K562 (cell line): ENCODE data around the gene DGCR2. TPM values are rescaled to one million over a fixed set of nuclear protein-coding genes. Genes with fewer than 3 reads are reported as not detected.

Experiments used
- ATAC-seq: fragments of 200-7000 bp; cut with Tn5 transposase; 3 replicates; pipeline ENCODE4 v1.9.1; 2020; ENCODE audit warnings: moderate library complexity
- BruUV-seq: library from RNA; stranded (reverse); fragments of 400-500 nt; replicated peaks from 2 replicates; lab custom pipeline; 2021; lab: Mats Ljungman, UMichigan
- CTCF ChIA-PET: fragments of 300-600 bp; formaldehyde crosslinking; extraction: SDS; loops from one replicate; lab custom pipeline; 2021; ENCODE audit warnings: low intra/inter-chr PET ratio; lab: Yijun Ruan, JAX
- POLR2A ChIA-PET: fragments of 300-600, 350-650 bp; sonication (Branson Sonifier 250); formaldehyde crosslinking; extraction: SDS; loops from one replicate; lab custom pipeline; 2021; ENCODE audit warnings: antibody characterized with exemption, inconsistent platforms; lab: Yijun Ruan, JAX
- DNase-seq, 4 experiments: peaks; one replicate each; pipeline versions ENCODE4 v3.0.0 to v3.0.0-alpha.2; 2011 to 2018; ENCODE audit warnings: low spot score in 3 of 4, mixed read lengths in 3 of 4; ENCODE audit errors: extremely low read depth in 1 of 4
- FAIRE-seq: peaks from 2 replicates; lab custom pipeline; 2011; peaks lifted over from hg19 to GRCh38; lab: Jason Lieb, UNC
- H2AFZ ChIP-seq: 2 replicates; pipeline ENCODE4 v1.6.0; 2011; ENCODE audit warnings: low read depth, low read length, control low read depth, inconsistent platforms
- H3K27ac ChIP-seq: fragments of 200-600 bp; 3 replicates; pipeline ENCODE4 v1.8.0; 2011; ENCODE audit warnings: low read depth, mild to moderate bottlenecking, control low read depth, inconsistent platforms, low read length, moderate library complexity, mixed read lengths; ENCODE audit errors: extremely low read depth
- H3K27me3 ChIP-seq, 2 experiments: fragments of 300-600 bp in 1 of 2; 2 replicates in 1 of 2; 3 replicates in 1 of 2; pipeline versions ENCODE4 v1.6.0 to v1.8.0; 2011; ENCODE audit warnings: inconsistent platforms in 2 of 2, low read length in 2 of 2, mild to moderate bottlenecking in 1 of 2, mixed read lengths in 1 of 2, moderate library complexity in 1 of 2; ENCODE audit not compliant: control insufficient read depth in 2 of 2, insufficient read depth in 2 of 2
- H3K36me3 ChIP-seq: fragments of 300-600 bp; 3 replicates; pipeline ENCODE4 v1.8.0; 2011; ENCODE audit warnings: mild to moderate bottlenecking, low read length, inconsistent platforms; ENCODE audit not compliant: control insufficient read depth, insufficient read depth
- H3K4me1 ChIP-seq, 2 experiments: fragments of 200-600 bp in 1 of 2; replicated peaks in 1 of 2; 2 replicates in 1 of 2; 3 replicates in 1 of 2; pipeline versions ENCODE4 v1.5.1 to v1.8.0; 2011; ENCODE audit warnings: inconsistent platforms in 2 of 2, low read length in 2 of 2, mild to moderate bottlenecking in 1 of 2, mixed read lengths in 1 of 2, moderate library complexity in 1 of 2; ENCODE audit not compliant: control insufficient read depth in 2 of 2, insufficient read depth in 2 of 2
- H3K4me2 ChIP-seq: 2 replicates; pipeline ENCODE4 v1.6.1; 2011; ENCODE audit warnings: low read length, control low read depth, inconsistent platforms, mixed read lengths; ENCODE audit not compliant: insufficient read depth
- H3K4me3 ChIP-seq: fragments of 200-600 bp; sonication (generic), shearing (Covaris generic); 2 replicates; pipeline ENCODE4 v1.5.1; 2016; ENCODE audit warnings: control low read depth, inconsistent platforms
- H3K79me2 ChIP-seq: fragments of 200-600 bp; 3 replicates; pipeline ENCODE4 v1.8.0; 2011; ENCODE audit warnings: low read length, inconsistent platforms; ENCODE audit not compliant: control insufficient read depth, insufficient read depth
- H3K9ac ChIP-seq, 2 experiments: 2 replicates each; pipeline versions ENCODE4 v1.6.0 to v1.6.1; 2011; ENCODE audit warnings: low read depth in 2 of 2, low read length in 2 of 2, control low read depth in 1 of 2, inconsistent platforms in 1 of 2, mild to moderate bottlenecking in 1 of 2, mixed read lengths in 1 of 2; ENCODE audit not compliant: insufficient read depth in 1 of 2
- H3K9me1 ChIP-seq: one replicate; pipeline ENCODE4 v1.6.0; 2011; ENCODE audit warnings: inconsistent platforms, mild to moderate bottlenecking, low read length, moderate library complexity; ENCODE audit not compliant: control insufficient read depth, insufficient read depth
- H3K9me3 ChIP-seq: replicated peaks from 2 replicates; pipeline ENCODE4 v1.5.1; 2011; ENCODE audit warnings: low read depth, low read length, inconsistent platforms; ENCODE audit not compliant: control insufficient read depth, insufficient read depth
- H4K20me1 ChIP-seq: replicated peaks from 2 replicates; pipeline ENCODE4 v1.6.1; 2011; ENCODE audit warnings: low read length, inconsistent platforms, mixed read lengths; ENCODE audit not compliant: control insufficient read depth, insufficient read depth
- DMBX1 ChIP-seq: fragments of 250-450 bp; sonication (Bioruptor Pico); IDR thresholded peaks from 2 replicates; pipeline ENCODE4 v1.8.0; 2022; ENCODE audit warnings: inconsistent platforms, mild to moderate bottlenecking, moderate library complexity, borderline replicate concordance
- FOS ChIP-seq: IDR thresholded peaks from 3 replicates; pipeline ENCODE4 v1.6.1; 2011; ENCODE audit not compliant: insufficient read length; ENCODE audit errors: extremely low read depth
- GTF2B ChIP-seq: IDR thresholded peaks from 2 replicates; pipeline ENCODE4 v1.6.1; 2011; ENCODE audit not compliant: insufficient read length; ENCODE audit errors: extremely low read depth
- HOXB6 ChIP-seq: fragments of 250-450 bp; sonication (Bioruptor Pico); IDR thresholded peaks from 2 replicates; pipeline ENCODE4 v1.5.1; 2022; ENCODE audit warnings: mild to moderate bottlenecking, borderline replicate concordance
- NCOA1 ChIP-seq: fragments of 450-650 bp; IDR thresholded peaks from 2 replicates; pipeline ENCODE4 v1.6.1; 2016; ENCODE audit warnings: low read depth
- NFE2 ChIP-seq: IDR thresholded peaks from 2 replicates; pipeline ENCODE4 v1.6.1; 2014; ENCODE audit warnings: antibody characterized with exemption, low read depth
- PHF8 ChIP-seq: fragments of 200-600 bp; sonication (generic); IDR thresholded peaks from 2 replicates; pipeline ENCODE4 v1.6.1; 2012; ENCODE audit warnings: mixed run types, mild to moderate bottlenecking, inconsistent platforms, low read length, moderate library complexity, borderline replicate concordance
- TBL1XR1 ChIP-seq, 2 experiments: IDR thresholded peaks; 2 replicates each; pipeline ENCODE4 v1.6.1; 2012; ENCODE audit warnings: improper control_type of control experiment in 2 of 2, low read length in 2 of 2, mild to moderate bottlenecking in 1 of 2
- TEAD1 ChIP-seq, 2 experiments: fragments of 450-650 bp in 1 of 2; sonication (generic) in 1 of 2; formaldehyde crosslinking; IDR thresholded peaks; 2 replicates each; pipeline versions ENCODE4 v1.4.0 to v1.8.0; 2020 to 2022; ENCODE audit warnings: mild to moderate bottlenecking in 2 of 2, missing genetic modification reagents in 1 of 2
- ZC3H8 ChIP-seq: fragments of 450-650 bp; IDR thresholded peaks from 2 replicates; pipeline ENCODE4 v1.6.1; 2017
- ZNF12 ChIP-seq: sonication (generic); formaldehyde crosslinking; IDR thresholded peaks from 2 replicates; pipeline ENCODE4 v1.4.0; 2020; ENCODE audit warnings: mild to moderate bottlenecking, missing genetic modification reagents
- ZNF282 ChIP-seq: sonication (generic); formaldehyde crosslinking; IDR thresholded peaks from 2 replicates; pipeline ENCODE4 v1.8.1; 2023; ENCODE audit warnings: missing genetic modification reagents
- ZNF384 ChIP-seq: IDR thresholded peaks from 2 replicates; pipeline ENCODE4 v1.6.1; 2012; ENCODE audit warnings: low read depth, low read length, improper control_type of control experiment
- WGBS: fragments of 100-300 bp; shearing (Covaris generic); methylation state at CpG from one replicate; pipeline ENCODE4 v1.1.6; 2016; ENCODE audit warnings: low coverage, mixed read lengths; ENCODE audit not compliant: insufficient coverage; ENCODE audit errors: missing lambda C conversion rate; 5-methylcytosine and 5-hydroxymethylcytosine counted together
- in situ Hi-C: fragments of 300-500 bp; cut with MboI; formaldehyde crosslinking; loops from 4 replicates; pipeline ENCODE4 v1.15.0; 2018; ENCODE audit warnings: inconsistent platforms, mixed read lengths
- intact Hi-C: fragments of 100-400 bp; cut with micrococcal nuclease; formaldehyde crosslinking; loops from 2 replicates; pipeline ENCODE4 v1.14.2; 2022
- polyA plus RNA-seq, 8 experiments: library from polyadenylated mRNA; depleted of rRNA in 4 of 8; stranded (reverse) in 5 of 8; unstranded in 3 of 8; fragments of >200 nt; fragmentation: Nextera tagmentation in 2 of 8; fragmentation: Illumina TruSeq in 1 of 8; extraction: Ambion mirVana in 2 of 8; extraction: Trizol in 1 of 8; gene quantifications; 2 replicates each; pipeline versions ENCODE4 v1.2.1 to v1.2.3, GENCODE V29; 2011 to 2014; ENCODE audit warnings: inconsistent platforms in 1 of 8, missing spikeins in 1 of 8
- total RNA-seq, 7 experiments: library from RNA; depleted of rRNA in 6 of 7; stranded (reverse); fragments of >200 nt in 6 of 7; fragmentation: Illumina TruSeq in 2 of 7; extraction: Trizol in 2 of 7; gene quantifications; 2 replicates each; pipeline versions ENCODE4 v1.2.1 to v1.2.3, GENCODE V29; 2011 to 2021; ENCODE audit warnings: low replicate concordance in 1 of 7
- TF ChIP-seq, protein P1 (sequence below): fragments of 450-650 bp; IDR thresholded peaks from 2 replicates; pipeline ENCODE4 v1.6.1; 2017; ENCODE audit warnings: antibody characterized with exemption
- TF ChIP-seq, protein P2 (sequence below), 2 experiments: fragments of 200-800 bp in 1 of 2; sonication (Bioruptor generic) in 1 of 2; sonication (generic) in 1 of 2; formaldehyde crosslinking in 1 of 2; IDR thresholded peaks in 1 of 2; conservative IDR thresholded peaks in 1 of 2; 2 replicates each; pipeline versions ENCODE4 v1.5.0 to v1.6.1; 2016 to 2020; ENCODE audit warnings: missing compliant biosample characterization in 1 of 2, missing genetic modification characterization in 1 of 2, missing genetic modification reagents in 1 of 2

DGCR2 gene
- total and polyA plus RNA-seq, 9 of the 15 experiments (the other 6 are each of a cell fraction or from before 2014, with no cell fraction given): 0.69 to 101 (median 56.4) TPM

GRCh38 chr22:19098157-19098556, 24.1 kb downstream of the DGCR2 start:
- ATAC-seq: peak; percentile 7; the same call in 1 of the 3 replicates
- CTCF ChIA-PET: no interaction called here
- Histone ChIP-seq H3K9ac (no peak overlapping the region), H3K9me3 (no peaks in the 10 kb centered on the region), H3K36me3 (peaks cover 44% of the 10 kb centered on the region), H3K27ac (no peak overlapping the region), H3K4me2 (no peak overlapping the region), H4K20me1 (peaks cover 18% of the 10 kb centered on the region; the same call in 1 of the 2 replicates), H3K9me1 (peaks cover 9% of the 10 kb centered on the region), H3K4me1 (no peaks in the 10 kb centered on the region), H2AFZ (no peak overlapping the region), H3K79me2 (peaks cover 57% of the 10 kb centered on the region), H3K27me3 (no peaks in the 10 kb centered on the region), H3K4me3 (no peak overlapping the region)
- no peak for FAIRE-seq
- in situ Hi-C loops (no loop called here), intact Hi-C loops (no loop called here)
- WGBS: 81% methylated on average over 4 of the region's 4 CpGs
- POLR2A ChIA-PET: interaction anchor here (0.6 to 3.2 kb wide), 12 partner anchors 9 to 750 kb away, joined by 3 to 15 read pairs (median 6); partner anchors contain the start of gene SLC25A1
- DNase-seq: peak in 2 of 4 experiments; percentile 44 to 46
- no TSS peak for BruUV-seq
- 0 out of 2 replicates have a peak, but pooled peaks have one; percentile 66 for TF ChIP-seq ZNF282 (CRISPR knock-in tag)
- peak in 1 of 2 experiments; percentile 15; a peak in 1 of 4 replicates for TF ChIP-seq TEAD1 (CRISPR knock-in tag; IDR thresholded peaks at IDR 0.05)
- no peak for TF ChIP-seq HOXB6 (CRISPR knock-in tag)
- TF ChIP-seq FOS: no peak
- TF ChIP-seq ZNF12 (CRISPR knock-in tag): peak; percentile 12; the same call in 1 of the 2 replicates
- TF ChIP-seq TBL1XR1 (IDR thresholded peaks at IDR 0.05; ENCODE audit: low read length in 2 of 2): no peak
- TF ChIP-seq GTF2B: no peak
- 0 out of 2 replicates have a peak, but pooled peaks have one; percentile 15 for TF ChIP-seq ZNF384
- TF ChIP-seq PHF8: 0 out of 2 replicates have a peak, but pooled peaks have one; percentile 17
- TF ChIP-seq NFE2: no peak
- no peak for TF ChIP-seq DMBX1
- TF ChIP-seq, protein P1, sequence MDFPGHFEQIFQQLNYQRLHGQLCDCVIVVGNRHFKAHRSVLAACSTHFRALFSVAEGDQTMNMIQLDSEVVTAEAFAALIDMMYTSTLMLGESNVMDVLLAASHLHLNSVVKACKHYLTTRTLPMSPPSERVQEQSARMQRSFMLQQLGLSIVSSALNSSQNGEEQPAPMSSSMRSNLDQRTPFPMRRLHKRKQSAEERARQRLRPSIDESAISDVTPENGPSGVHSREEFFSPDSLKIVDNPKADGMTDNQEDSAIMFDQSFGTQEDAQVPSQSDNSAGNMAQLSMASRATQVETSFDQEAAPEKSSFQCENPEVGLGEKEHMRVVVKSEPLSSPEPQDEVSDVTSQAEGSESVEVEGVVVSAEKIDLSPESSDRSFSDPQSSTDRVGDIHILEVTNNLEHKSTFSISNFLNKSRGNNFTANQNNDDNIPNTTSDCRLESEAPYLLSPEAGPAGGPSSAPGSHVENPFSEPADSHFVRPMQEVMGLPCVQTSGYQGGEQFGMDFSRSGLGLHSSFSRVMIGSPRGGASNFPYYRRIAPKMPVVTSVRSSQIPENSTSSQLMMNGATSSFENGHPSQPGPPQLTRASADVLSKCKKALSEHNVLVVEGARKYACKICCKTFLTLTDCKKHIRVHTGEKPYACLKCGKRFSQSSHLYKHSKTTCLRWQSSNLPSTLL: no peak
- no peak for TF ChIP-seq ZC3H8
- TF ChIP-seq, protein P2, sequence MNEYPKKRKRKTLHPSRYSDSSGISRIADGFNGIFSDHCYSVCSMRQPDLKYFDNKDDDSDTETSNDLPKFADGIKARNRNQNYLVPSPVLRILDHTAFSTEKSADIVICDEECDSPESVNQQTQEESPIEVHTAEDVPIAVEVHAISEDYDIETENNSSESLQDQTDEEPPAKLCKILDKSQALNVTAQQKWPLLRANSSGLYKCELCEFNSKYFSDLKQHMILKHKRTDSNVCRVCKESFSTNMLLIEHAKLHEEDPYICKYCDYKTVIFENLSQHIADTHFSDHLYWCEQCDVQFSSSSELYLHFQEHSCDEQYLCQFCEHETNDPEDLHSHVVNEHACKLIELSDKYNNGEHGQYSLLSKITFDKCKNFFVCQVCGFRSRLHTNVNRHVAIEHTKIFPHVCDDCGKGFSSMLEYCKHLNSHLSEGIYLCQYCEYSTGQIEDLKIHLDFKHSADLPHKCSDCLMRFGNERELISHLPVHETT (CRISPR knock-in tag; conservative IDR thresholded peaks at IDR 0.05 in 1 of 2, IDR thresholded peaks at IDR 0.05 in 1 of 2): 0 out of 4 replicates have a peak, but pooled peaks of 1 of the 2 experiments have one; percentile 40
- TF ChIP-seq NCOA1: no peak
